ENCODE measurements around the gene HECTD1. TPM values are rescaled to one million over a fixed set of nuclear protein-coding genes. Genes with fewer than 3 reads are reported as not detected.

Gene HECTD1
- total and polyA plus RNA-seq, 9 of the 15 experiments (the other 6 are each of a cell fraction or from before 2014, with no cell fraction given): 27.9 to 111 (median 78.1) TPM

- 0 out of 4 replicates have a peak, but pooled peaks of 1 of the 2 experiments have one; percentile 26 for TF ChIP-seq KDM1A (IDR thresholded peaks at IDR 0.05)
- TF ChIP-seq CBFA2T3 (IDR thresholded peaks at IDR 0.05): peak; percentile 21; the same call in 1 of the 2 replicates
- TF ChIP-seq GATAD2B (IDR thresholded peaks at IDR 0.05; ENCODE audit: borderline replicate concordance): no peak
These were observed 8.8 kb upstream of the HECTD1 start (continued) for GRCh38 chr14:31216359-31216758.

- Histone ChIP-seq H3K9ac (ENCODE audit: insufficient read depth in 1 of 2, low read depth in 2 of 2, low read length in 2 of 2) (no peak overlapping the region), H3K4me2 (ENCODE audit: insufficient read depth, low read length) (no peak overlapping the region), H3K79me2 (ENCODE audit: control insufficient read depth, insufficient read depth, low read length) (peaks cover 4% of the 10 kb centered on the region; the same call in 1 of the 3 replicates), H4K20me1 (replicated peaks; ENCODE audit: control insufficient read depth, insufficient read depth, low read length) (no peaks in the 10 kb centered on the region), H3K27ac (ENCODE audit: extremely low read depth, low read depth, low read length) (no peak overlapping the region), H3K27me3 (ENCODE audit: control insufficient read depth in 2 of 2, insufficient read depth in 2 of 2, low read length in 2 of 2) (no peaks in the 10 kb centered on the region), H2AFZ (ENCODE audit: low read depth, low read length) (no peak overlapping the region), H3K4me3 (no peak overlapping the region), H3K4me1 (replicated peaks in 1 of 2; ENCODE audit: control insufficient read depth in 2 of 2, insufficient read depth in 2 of 2, low read length in 2 of 2) (peaks cover 4 to 9% of the 10 kb centered on the region in 2 experiments; a peak in 4 of 5 replicates), H3K9me1 (ENCODE audit: control insufficient read depth, insufficient read depth, low read length) (no peaks in the 10 kb centered on the region), H3K36me3 (ENCODE audit: control insufficient read depth, insufficient read depth, low read length) (no peaks in the 10 kb centered on the region), H3K9me3 (replicated peaks; ENCODE audit: control insufficient read depth, insufficient read depth, low read depth, low read length) (no peaks in the 10 kb centered on the region)
- 58% methylated on average over 2 of the region's 2 CpGs for WGBS (ENCODE audit: insufficient coverage, low coverage, missing lambda C conversion rate)
- intact Hi-C loops (cut with micrococcal nuclease) (no loop called here), in situ Hi-C loops (cut with MboI) (loop anchor here (5.0 kb wide), 1 partner anchor 44 kb away; no protein-coding TSS in a partner anchor)
- ATAC-seq (no peak), DNase-seq (ENCODE audit: extremely low read depth in 1 of 4, low spot score in 3 of 4) (no peak), FAIRE-seq (no peak)
- ChIA-PET CTCF (ENCODE audit: low intra/inter-chr PET ratio) (no interaction called here), POLR2A (interaction anchor here (0.7 kb wide), 2 partner anchors 11 to 179 kb away, joined by 3 to 4 read pairs; no protein-coding TSS in a partner anchor)
- no TSS peak for BruUV-seq (replicated peaks)
- TF ChIP-seq ZNF431 (CRISPR knock-in tag; IDR thresholded peaks at IDR 0.05): no peak
- TF ChIP-seq SMAD3 (CRISPR knock-in tag; conservative IDR thresholded peaks at IDR 0.05): no peak
These were observed 5.3 kb upstream of the HECTD1 start for GRCh38 chr14:31212893-31213292.

All from K562 (cell line).